T-helper 2 cell (primary cell): ENCODE measurements around the gene TBCEL.

ENCODE experiments used
- DNase-seq, 5 experiments: peaks; one replicate each; pipeline versions ENCODE4 v3.0.0 to v3.0.0-alpha.2; 2012 to 2022

Gene TBCEL

GRCh38 chr11:121067026-121067425 lies 43.1 kb downstream of the TBCEL start:
- DNase-seq = no peak

- no peak for DNase-seq
These were observed 43.6 kb downstream of the TBCEL start for GRCh38 chr11:121067453-121067852.

GRCh38 chr11:121067962-121068647 lies 44.2 kb downstream of the TBCEL start:
- DNase-seq = no peak

- DNase-seq = no peak
These were observed 44.9 kb downstream of the TBCEL start for GRCh38 chr11:121068787-121069186.

GRCh38 chr11:121070951-121071845 lies 47.3 kb downstream of the TBCEL start:
- DNase-seq = no peak

- DNase-seq = no peak
These were observed 48.0 kb downstream of the TBCEL start for GRCh38 chr11:121071846-121072450.

- DNase-seq = no peak
These were observed 57.4 kb downstream of the TBCEL start for GRCh38 chr11:121081321-121081720.

- no peak for DNase-seq
These were observed 58.3 kb downstream of the TBCEL start for GRCh38 chr11:121082219-121082618.

- DNase-seq = no peak
These were observed 58.8 kb downstream of the TBCEL start for GRCh38 chr11:121082670-121083069.

GRCh38 chr11:121086866-121087265 lies 63.0 kb downstream of the TBCEL start:
- DNase-seq = no peak

- DNase-seq = no peak
These were observed 65.7 kb downstream of the TBCEL start for GRCh38 chr11:121089566-121089965.

- DNase-seq = no peak
These were observed 66.3 kb downstream of the TBCEL start for GRCh38 chr11:121090145-121090721.

- DNase-seq = peak in 1 of 5 experiments; percentile 52
These were observed 67.7 kb downstream of the TBCEL start for GRCh38 chr11:121091492-121092152.

GRCh38 chr11:121095561-121095960 lies 71.7 kb downstream of the TBCEL start:
- no peak for DNase-seq

GRCh38 chr11:121099364-121099763 lies 75.5 kb downstream of the TBCEL start:
- no peak for DNase-seq

GRCh38 chr11:121099885-121100284 lies 76.0 kb downstream of the TBCEL start:
- DNase-seq = no peak

GRCh38 chr11:121100943-121101342 lies 77.0 kb downstream of the TBCEL start, which contains the start of gene TECTA:
TSS of gene TECTA (plus strand) at chr11:121101243. CDS start at chr11:121102666, 1,423 bp downstream.
- DNase-seq = no peak

- DNase-seq = no peak
These were observed 80.4 kb downstream of the TBCEL start for GRCh38 chr11:121104312-121104762.

GRCh38 chr11:121105063-121105480 lies 81.2 kb downstream of the TBCEL start:
- DNase-seq = no peak

- no peak for DNase-seq
These were observed 81.7 kb downstream of the TBCEL start for GRCh38 chr11:121105481-121106195.

GRCh38 chr11:121106812-121107211 lies 82.9 kb downstream of the TBCEL start:
- DNase-seq = peak in 1 of 5 experiments; percentile 38

- no peak for DNase-seq
These were observed 84.5 kb downstream of the TBCEL start for GRCh38 chr11:121108413-121108812.
